ENCODE data around the gene BMP7. TPM values are rescaled to one million over a fixed set of nuclear protein-coding genes. Genes with fewer than 3 reads are reported as not detected.

The BMP7 gene
- total RNA-seq, 1 donor, result not detected

DNA sequence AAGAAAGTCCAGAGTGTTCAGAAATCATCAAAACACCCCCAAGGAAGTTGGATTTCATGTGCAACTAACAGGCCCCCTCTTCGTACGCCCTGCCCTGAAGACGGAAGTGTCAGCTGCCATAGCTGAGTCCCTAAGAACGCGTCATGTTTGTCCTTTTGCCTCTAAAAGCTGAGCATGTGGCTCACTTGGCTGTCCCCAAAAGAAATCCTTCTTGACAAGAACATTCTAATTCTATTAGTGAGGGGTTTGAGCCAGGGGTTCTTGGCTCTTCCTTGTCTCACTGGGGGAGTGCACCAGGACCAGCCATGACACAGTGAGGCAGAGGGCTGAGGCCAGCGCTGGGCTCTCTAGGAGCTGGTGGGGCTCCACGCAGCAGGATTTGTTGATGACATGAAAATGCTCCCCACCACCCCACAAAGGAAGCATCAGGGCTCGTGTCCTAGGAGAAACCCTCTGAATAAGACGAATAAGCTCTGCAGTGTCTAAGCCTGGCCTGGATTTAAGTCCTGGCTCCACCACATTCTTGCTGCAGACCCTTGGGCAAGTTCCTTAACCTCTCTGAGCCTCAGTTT is 43.2 kb upstream of the BMP7 start:
- Histone ChIP-seq H4K20me1 (ENCODE audit: insufficient read depth, low read length) (no peaks in the 10 kb centered on the region), H3K27me3 (ENCODE audit: insufficient read depth, low read length) (no peaks in the 10 kb centered on the region), H3K4me3 (ENCODE audit: insufficient read depth, low read length) (no peak overlapping the region), H3K27ac (ENCODE audit: low read depth, low read length) (no peak overlapping the region), H3K79me2 (ENCODE audit: insufficient read depth, low read length) (no peaks in the 10 kb centered on the region), H3K4me1 (ENCODE audit: insufficient read depth, low read length) (no peaks in the 10 kb centered on the region), H3K36me3 (ENCODE audit: insufficient read depth, low read length) (no peaks in the 10 kb centered on the region), H3K9me3 (ENCODE audit: low read depth, low read length) (no peaks in the 10 kb centered on the region), H2AFZ (ENCODE audit: low read length) (no peak overlapping the region), H3K4me2 (ENCODE audit: insufficient read depth, low read length) (no peak overlapping the region)
- TF ChIP-seq, protein P1, sequence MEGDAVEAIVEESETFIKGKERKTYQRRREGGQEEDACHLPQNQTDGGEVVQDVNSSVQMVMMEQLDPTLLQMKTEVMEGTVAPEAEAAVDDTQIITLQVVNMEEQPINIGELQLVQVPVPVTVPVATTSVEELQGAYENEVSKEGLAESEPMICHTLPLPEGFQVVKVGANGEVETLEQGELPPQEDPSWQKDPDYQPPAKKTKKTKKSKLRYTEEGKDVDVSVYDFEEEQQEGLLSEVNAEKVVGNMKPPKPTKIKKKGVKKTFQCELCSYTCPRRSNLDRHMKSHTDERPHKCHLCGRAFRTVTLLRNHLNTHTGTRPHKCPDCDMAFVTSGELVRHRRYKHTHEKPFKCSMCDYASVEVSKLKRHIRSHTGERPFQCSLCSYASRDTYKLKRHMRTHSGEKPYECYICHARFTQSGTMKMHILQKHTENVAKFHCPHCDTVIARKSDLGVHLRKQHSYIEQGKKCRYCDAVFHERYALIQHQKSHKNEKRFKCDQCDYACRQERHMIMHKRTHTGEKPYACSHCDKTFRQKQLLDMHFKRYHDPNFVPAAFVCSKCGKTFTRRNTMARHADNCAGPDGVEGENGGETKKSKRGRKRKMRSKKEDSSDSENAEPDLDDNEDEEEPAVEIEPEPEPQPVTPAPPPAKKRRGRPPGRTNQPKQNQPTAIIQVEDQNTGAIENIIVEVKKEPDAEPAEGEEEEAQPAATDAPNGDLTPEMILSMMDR (IDR thresholded peaks at IDR 0.05; ENCODE audit: extremely low read depth, low read depth, low read length), result no peak
- DNase-seq (ENCODE audit: insufficient read length, low spot score, missing footprints), result no peak

DNA sequence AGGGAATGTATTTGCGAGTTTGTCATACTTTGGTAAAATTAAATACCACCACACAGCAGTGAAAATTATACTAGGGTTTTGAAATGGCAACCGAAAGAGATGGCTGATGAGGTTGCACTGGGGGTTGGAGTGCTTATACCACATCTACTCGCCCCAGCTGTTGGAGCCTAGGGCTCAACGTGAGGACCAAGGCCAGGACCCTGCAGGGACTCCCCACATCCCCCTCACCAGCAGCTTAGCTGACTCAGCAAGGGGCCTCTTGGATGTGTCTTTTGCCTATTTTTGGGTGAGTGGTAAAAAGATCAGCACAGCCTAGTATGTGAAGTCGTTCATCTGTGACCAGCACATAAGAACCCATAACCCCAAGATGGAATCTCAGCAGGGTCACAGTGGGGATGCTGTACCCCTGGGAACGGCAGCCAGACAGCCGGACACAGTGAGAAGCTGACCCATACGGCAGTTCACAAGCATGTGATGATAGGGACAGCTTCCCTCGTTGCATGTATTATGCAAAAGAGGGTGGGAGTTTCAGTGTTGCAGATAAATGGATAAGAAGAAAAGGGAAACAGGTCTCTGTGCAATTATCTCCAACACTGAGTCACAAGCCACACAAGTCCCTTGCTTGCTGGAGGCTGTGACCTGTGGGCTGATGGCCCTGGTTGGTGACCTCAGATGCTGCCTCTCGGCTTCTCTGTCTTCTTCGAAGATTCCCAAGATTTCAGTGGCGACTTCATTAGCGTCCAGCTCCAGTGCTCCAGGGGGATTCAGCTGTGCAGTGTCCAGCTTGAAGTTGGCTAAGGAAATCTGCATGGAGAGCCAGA is 42.2 kb upstream of the BMP7 start:
- Histone ChIP-seq H3K27ac (ENCODE audit: low read depth, low read length) (no peak overlapping the region), H3K4me2 (ENCODE audit: insufficient read depth, low read length) (no peak overlapping the region), H4K20me1 (ENCODE audit: insufficient read depth, low read length) (no peaks in the 10 kb centered on the region), H3K27me3 (ENCODE audit: insufficient read depth, low read length) (no peaks in the 10 kb centered on the region), H3K9me3 (ENCODE audit: low read depth, low read length) (no peaks in the 10 kb centered on the region), H2AFZ (ENCODE audit: low read length) (no peak overlapping the region), H3K36me3 (ENCODE audit: insufficient read depth, low read length) (no peaks in the 10 kb centered on the region), H3K79me2 (ENCODE audit: insufficient read depth, low read length) (no peaks in the 10 kb centered on the region), H3K4me1 (ENCODE audit: insufficient read depth, low read length) (no peaks in the 10 kb centered on the region), H3K4me3 (ENCODE audit: insufficient read depth, low read length) (no peak overlapping the region)
- TF ChIP-seq, protein P1 (IDR thresholded peaks at IDR 0.05; ENCODE audit: extremely low read depth, low read depth, low read length), result no peak
- DNase-seq (ENCODE audit: insufficient read length, low spot score, missing footprints), result peak; percentile 74

DNA sequence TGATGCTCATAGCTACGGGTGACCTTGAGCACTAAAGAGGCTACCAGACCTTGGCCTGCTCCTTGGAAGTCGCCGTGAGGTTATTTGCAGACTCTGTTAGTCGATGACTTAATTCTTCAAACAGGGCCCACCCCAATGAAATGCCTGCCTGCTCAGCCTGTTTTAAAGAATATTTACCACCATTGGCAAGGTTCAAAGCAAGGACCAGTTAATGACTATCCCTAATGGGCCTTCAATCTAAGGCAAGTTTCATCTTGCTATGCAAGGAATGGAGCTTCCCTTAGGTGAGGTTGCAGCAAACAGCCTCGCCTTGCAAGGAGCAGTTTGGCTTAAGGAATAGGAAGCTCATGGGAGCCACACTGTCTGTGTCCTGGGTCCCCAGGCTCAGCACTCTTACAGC is 40.3 kb upstream of the BMP7 start:
- Histone ChIP-seq H3K4me1 (ENCODE audit: insufficient read depth, low read length) (no peaks in the 10 kb centered on the region), H3K36me3 (ENCODE audit: insufficient read depth, low read length) (no peaks in the 10 kb centered on the region), H3K4me3 (ENCODE audit: insufficient read depth, low read length) (no peak overlapping the region), H3K27ac (ENCODE audit: low read depth, low read length) (no peak overlapping the region), H2AFZ (ENCODE audit: low read length) (no peak overlapping the region), H3K79me2 (ENCODE audit: insufficient read depth, low read length) (no peaks in the 10 kb centered on the region), H3K9me3 (ENCODE audit: low read depth, low read length) (no peaks in the 10 kb centered on the region), H3K4me2 (ENCODE audit: insufficient read depth, low read length) (no peak overlapping the region), H3K27me3 (ENCODE audit: insufficient read depth, low read length) (no peaks in the 10 kb centered on the region), H4K20me1 (ENCODE audit: insufficient read depth, low read length) (no peaks in the 10 kb centered on the region)
- TF ChIP-seq, protein P1 (IDR thresholded peaks at IDR 0.05; ENCODE audit: extremely low read depth, low read depth, low read length), result no peak
- DNase-seq (ENCODE audit: insufficient read length, low spot score, missing footprints), result no peak

DNA sequence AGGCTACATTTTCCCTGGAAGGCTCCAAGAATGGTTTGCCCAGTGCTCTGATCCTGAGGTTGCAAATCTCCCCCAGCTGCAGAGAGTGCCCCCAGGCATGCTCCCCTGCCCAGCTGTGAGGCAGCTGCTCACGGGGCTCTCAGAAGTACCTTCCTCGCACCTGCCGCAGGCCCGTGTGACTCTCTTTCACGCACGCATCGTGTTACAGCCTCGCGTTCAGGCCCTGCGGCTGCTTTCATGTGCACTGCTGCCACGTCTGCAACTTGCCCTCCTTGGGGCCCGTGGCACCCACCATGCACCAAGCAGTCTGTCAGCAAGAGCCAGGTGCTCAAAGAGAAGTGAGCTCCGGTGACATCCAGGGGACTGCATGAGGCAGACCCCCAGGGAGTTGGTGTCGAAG is 34.6 kb upstream of the BMP7 start:
- H3K4me3 ChIP-seq (ENCODE audit: insufficient read depth, low read length), result no peak overlapping the region
- no peaks in the 10 kb centered on the region for H3K9me3 ChIP-seq (ENCODE audit: low read depth, low read length)
- no peak for DNase-seq (ENCODE audit: insufficient read length, low spot score, missing footprints)
- H3K36me3 ChIP-seq (ENCODE audit: insufficient read depth, low read length), result no peaks in the 10 kb centered on the region
- H3K4me1 ChIP-seq (ENCODE audit: insufficient read depth, low read length), result no peaks in the 10 kb centered on the region
- no peak overlapping the region for H3K27ac ChIP-seq (ENCODE audit: low read depth, low read length)
- no peaks in the 10 kb centered on the region for H3K79me2 ChIP-seq (ENCODE audit: insufficient read depth, low read length)
- no peak overlapping the region for H3K4me2 ChIP-seq (ENCODE audit: insufficient read depth, low read length)
- no peaks in the 10 kb centered on the region for H3K27me3 ChIP-seq (ENCODE audit: insufficient read depth, low read length)
- no peak overlapping the region for H2AFZ ChIP-seq (ENCODE audit: low read length)
- TF ChIP-seq, protein P1 (IDR thresholded peaks at IDR 0.05; ENCODE audit: extremely low read depth, low read depth, low read length), result no peak
- H4K20me1 ChIP-seq (ENCODE audit: insufficient read depth, low read length), result no peaks in the 10 kb centered on the region

Data from osteoblast (primary cell).